Left lung (tissue), 10 donors: Measurements from ENCODE around the gene CHDH. TPM values are rescaled to one million over a fixed set of nuclear protein-coding genes. Genes with fewer than 3 reads are reported as not detected.

Source experiments
- ATAC-seq: fragments of 200-7000 bp; cut with Tn5 transposase; one replicate; pipeline ENCODE4 v1.9.1; 2020; ENCODE audit warnings: moderate library complexity
- DNase-seq, 4 donors: peaks; one replicate each; pipeline ENCODE4 v3.0.0-alpha.2; 2013 to 2020
- H3K27ac ChIP-seq, 2 donors: fragments of 200-600 bp; sonication (generic) in 1 of 2; one replicate each; pipeline versions ENCODE4 v1.5.0 to v1.8.0; 2020 to 2021
- H3K27me3 ChIP-seq, 2 donors: fragments of 200-600 bp; sonication (generic) in 1 of 2; one replicate each; pipeline versions ENCODE4 v1.5.0 to v1.8.0; 2020 to 2021
- H3K36me3 ChIP-seq, 2 donors: fragments of 200-600 bp; sonication (generic) in 1 of 2; one replicate each; pipeline versions ENCODE4 v1.5.0 to v1.8.0; 2020 to 2021
- H3K4me1 ChIP-seq, 2 donors: fragments of 200-600 bp; one replicate each; pipeline ENCODE4 v1.8.0; 2021
- H3K4me3 ChIP-seq, 2 donors: fragments of 200-600 bp; sonication (generic) in 1 of 2; one replicate each; pipeline versions ENCODE4 v1.5.0 to v1.8.0; 2020 to 2021; ENCODE audit warnings: mild to moderate bottlenecking in 1 of 2
- H3K9me3 ChIP-seq, 2 donors: fragments of 200-600 bp; sonication (generic) in 1 of 2; one replicate each; pipeline versions ENCODE4 v1.5.0 to v1.8.0; 2020 to 2021
- CTCF ChIP-seq, 2 donors: fragments of 200-600 bp; sonication (generic) in 1 of 2; IDR thresholded peaks; one replicate each; pipeline versions ENCODE4 v1.5.0 to v1.8.0; 2021; ENCODE audit warnings: antibody characterized with exemption in 2 of 2
- intact Hi-C, 2 donors: fragments of 100-400 bp; cut with DNase I; formaldehyde crosslinking; loops; one replicate each; pipeline versions ENCODE4 v1.11.2 to v1.14.2; 2022
- polyA plus RNA-seq, 6 donors: library from polyadenylated mRNA; unstranded; fragments of 120-200 nt; gene quantifications; one replicate each; pipeline ENCODE4 v1.2.1, GENCODE V29; 2013; ENCODE audit not compliant: insufficient read length in 6 of 6
- total RNA-seq, 2 donors: library from RNA; stranded (reverse); fragmentation: NEBNext Ultra II Directional; extraction: Animal tissue kit (Norgen Biotek cat#: 25700); gene quantifications; one replicate each; pipeline ENCODE4 v1.2.1, GENCODE V29; 2021
- donor health status: DM: no; HTN: yes; CAD: no.
- donor health status: DM: no; HTN: no; CAD: no.

The CHDH gene
- total and polyA plus RNA-seq, 8 donors, result 3.3 to 11.4 (median 4.3) TPM

GRCh38 chr3:53803124-53803815 lies 42.9 kb downstream of the CHDH start:
- ATAC-seq (no peak), DNase-seq (no peak)
- Histone ChIP-seq H3K27ac (no peak overlapping the region), H3K27me3 (no peaks in the 10 kb centered on the region), H3K9me3 (no peaks in the 10 kb centered on the region), H3K36me3 (no peaks in the 10 kb centered on the region), H3K4me3 (no peak overlapping the region), H3K4me1 (no peaks in the 10 kb centered on the region)
- intact Hi-C loops, result no loop called here
- TF ChIP-seq CTCF (IDR thresholded peaks at IDR 0.05), result no peak

GRCh38 chr3:53802256-53802880 lies 43.9 kb downstream of the CHDH start:
- no peak for DNase-seq
- no peaks in the 10 kb centered on the region for H3K9me3 ChIP-seq
- H3K4me1 ChIP-seq, result no peaks in the 10 kb centered on the region
- intact Hi-C loops, result no loop called here
- no peaks in the 10 kb centered on the region for H3K27me3 ChIP-seq
- no peak for ATAC-seq
- no peak overlapping the region for H3K4me3 ChIP-seq
- H3K36me3 ChIP-seq, result no peaks in the 10 kb centered on the region
- no peak overlapping the region for H3K27ac ChIP-seq
- TF ChIP-seq CTCF (IDR thresholded peaks at IDR 0.05), result no peak

- intact Hi-C loops, result no loop called here
Observed at GRCh38 chr3:53801319-53801718, 44.9 kb downstream of the CHDH start.

GRCh38 chr3:53800041-53800906 lies 45.9 kb downstream of the CHDH start:
- no peak for DNase-seq
- Histone ChIP-seq H3K36me3 (no peaks in the 10 kb centered on the region), H3K9me3 (no peaks in the 10 kb centered on the region), H3K27me3 (no peaks in the 10 kb centered on the region), H3K27ac (no peak overlapping the region), H3K4me1 (no peaks in the 10 kb centered on the region), H3K4me3 (no peak overlapping the region)
- TF ChIP-seq CTCF (IDR thresholded peaks at IDR 0.05), result no peak
- ATAC-seq, result no peak
- intact Hi-C loops, result no loop called here

More at GRCh38 chr3:53801319-53801718, 44.9 kb downstream of the CHDH start:
- DNase-seq (no peak), ATAC-seq (no peak)
- Histone ChIP-seq H3K27me3 (no peaks in the 10 kb centered on the region), H3K4me3 (no peak overlapping the region), H3K9me3 (no peaks in the 10 kb centered on the region), H3K36me3 (no peaks in the 10 kb centered on the region), H3K27ac (no peak overlapping the region), H3K4me1 (no peaks in the 10 kb centered on the region)
- TF ChIP-seq CTCF (IDR thresholded peaks at IDR 0.05), result no peak

GRCh38 chr3:53799338-53799865 lies 46.8 kb downstream of the CHDH start:
- Histone ChIP-seq H3K9me3 (no peaks in the 10 kb centered on the region), H3K27me3 (no peaks in the 10 kb centered on the region), H3K36me3 (no peaks in the 10 kb centered on the region), H3K27ac (no peak overlapping the region), H3K4me1 (no peaks in the 10 kb centered on the region), H3K4me3 (no peak overlapping the region)
- intact Hi-C loops, result no loop called here
- ATAC-seq (no peak), DNase-seq (no peak)
- TF ChIP-seq CTCF (IDR thresholded peaks at IDR 0.05), result no peak
